Neural crest cell (in vitro differentiated cells): ENCODE results near the gene VGLL4. TPM values are rescaled to one million over a fixed set of nuclear protein-coding genes. Genes with fewer than 3 reads are reported as not detected.

ENCODE experiments used
- DNase-seq: peaks from one replicate; pipeline ENCODE4 v3.0.0; 2021; ENCODE audit warnings: low read depth, mixed read lengths, low spot score
- H3K27ac Mint-ChIP-seq: one replicate; pipeline ENCODE4 v1.8.0; 2021; ENCODE audit warnings: mild to moderate bottlenecking, mixed read lengths; ENCODE audit not compliant: unreplicated experiment
- H3K27me3 Mint-ChIP-seq: 2 replicates; pipeline ENCODE4 v1.8.0; 2021; ENCODE audit warnings: low read depth, mild to moderate bottlenecking, mixed read lengths
- H3K36me3 Mint-ChIP-seq: 2 replicates; pipeline ENCODE4 v1.8.0; 2021; ENCODE audit warnings: low read depth, mild to moderate bottlenecking, mixed read lengths
- H3K4me1 Mint-ChIP-seq: 2 replicates; pipeline ENCODE4 v1.8.0; 2021; ENCODE audit warnings: mixed read lengths
- H3K4me3 Mint-ChIP-seq: one replicate; pipeline ENCODE4 v1.8.0; 2021; ENCODE audit warnings: mild to moderate bottlenecking, mixed read lengths
- H3K9me3 Mint-ChIP-seq: 2 replicates; pipeline ENCODE4 v1.8.0; 2021; ENCODE audit warnings: mixed read lengths
- total RNA-seq: library from RNA; stranded (reverse); gene quantifications from 2 replicates; pipeline ENCODE4 v1.2.1, GENCODE V29; 2021
- TF ChIP-seq, protein P1 (sequence below): fragments of 200-600 bp; sonication (generic); conservative IDR thresholded peaks from 2 replicates; pipeline ENCODE4 v1.5.0; 2021; ENCODE audit warnings: antibody characterized with exemption, mild to moderate bottlenecking

VGLL4 gene
- total RNA-seq, 1 donor from 2014 or later = 82.8 TPM

DNA sequence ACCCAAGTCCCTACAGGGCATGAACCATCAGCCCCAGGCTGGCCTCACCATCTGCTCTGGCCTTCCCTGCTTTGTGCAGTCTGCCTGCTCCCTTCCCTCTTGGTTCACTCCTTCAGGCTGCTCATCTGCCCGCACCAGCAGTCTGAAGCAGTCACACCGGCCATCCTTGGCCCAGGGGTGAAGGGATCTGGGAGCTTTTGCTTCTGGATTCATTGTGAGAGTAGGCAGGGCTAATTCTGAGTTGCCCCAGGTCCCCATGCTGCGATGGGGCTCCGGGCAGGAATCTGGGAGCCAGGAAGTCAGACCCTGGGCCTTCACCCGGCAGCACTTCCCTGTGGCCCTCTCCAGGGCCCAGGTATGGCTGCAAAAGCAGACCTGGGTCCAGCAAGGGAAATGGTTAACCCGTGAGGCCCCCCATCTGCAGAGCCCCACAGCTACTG lies 99.7 kb downstream of the VGLL4 start:
- H3K27me3 Mint-ChIP-seq = no peaks in the 10 kb centered on the region
- DNase-seq = no peak

DNA sequence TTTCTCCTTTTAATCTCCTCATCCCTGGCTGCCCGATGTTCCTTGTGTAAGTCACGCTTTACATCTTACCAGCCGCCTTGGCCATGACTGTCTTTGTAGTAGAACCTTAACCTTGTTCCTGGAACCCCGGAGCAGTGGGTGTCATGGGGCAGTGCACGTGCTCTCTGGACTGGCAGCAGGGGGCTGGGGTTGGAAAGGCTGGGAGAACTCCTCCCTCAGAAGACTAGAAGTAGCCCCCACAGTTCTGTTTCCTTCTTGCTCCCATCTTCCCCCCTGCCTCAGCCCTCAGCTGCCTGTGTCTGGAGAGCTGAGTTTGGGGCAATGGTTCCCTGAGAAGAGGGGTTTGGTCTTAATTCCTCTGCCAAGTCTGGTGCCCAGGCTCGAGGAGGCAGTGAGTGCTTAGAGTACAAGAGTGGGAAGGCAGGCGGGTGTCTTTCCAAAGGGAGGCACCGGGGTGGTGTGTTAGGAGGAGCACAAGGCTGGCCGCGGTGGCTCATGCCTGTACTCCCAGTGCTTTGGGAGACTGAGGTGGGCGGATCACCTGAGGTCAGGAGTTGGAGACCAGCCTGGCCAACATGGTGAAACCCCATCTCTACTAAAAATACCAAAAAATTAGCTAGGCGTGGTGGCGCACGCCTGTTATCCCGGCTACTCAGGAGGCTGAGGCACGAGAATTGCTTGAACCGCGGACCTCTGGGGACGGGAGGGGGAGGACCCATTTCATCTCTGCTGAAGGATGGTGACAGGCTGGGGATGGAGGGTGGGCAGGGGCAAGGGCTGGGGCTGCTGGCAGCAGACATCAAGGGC lies 100.4 kb downstream of the VGLL4 start:
- no peak for DNase-seq
- H3K27ac Mint-ChIP-seq = peak overlapping the region; percentile 12

More for the DNA sequence above, 99.7 kb downstream of the VGLL4 start:
- Mint-ChIP-seq H3K4me3 (peak overlapping the region; percentile 49), H3K27ac (no peak overlapping the region), H3K36me3 (peaks cover 13% of the 10 kb centered on the region), H3K9me3 (no peaks in the 10 kb centered on the region), H3K4me1 (peaks cover 17% of the 10 kb centered on the region)
- TF ChIP-seq, protein P1, sequence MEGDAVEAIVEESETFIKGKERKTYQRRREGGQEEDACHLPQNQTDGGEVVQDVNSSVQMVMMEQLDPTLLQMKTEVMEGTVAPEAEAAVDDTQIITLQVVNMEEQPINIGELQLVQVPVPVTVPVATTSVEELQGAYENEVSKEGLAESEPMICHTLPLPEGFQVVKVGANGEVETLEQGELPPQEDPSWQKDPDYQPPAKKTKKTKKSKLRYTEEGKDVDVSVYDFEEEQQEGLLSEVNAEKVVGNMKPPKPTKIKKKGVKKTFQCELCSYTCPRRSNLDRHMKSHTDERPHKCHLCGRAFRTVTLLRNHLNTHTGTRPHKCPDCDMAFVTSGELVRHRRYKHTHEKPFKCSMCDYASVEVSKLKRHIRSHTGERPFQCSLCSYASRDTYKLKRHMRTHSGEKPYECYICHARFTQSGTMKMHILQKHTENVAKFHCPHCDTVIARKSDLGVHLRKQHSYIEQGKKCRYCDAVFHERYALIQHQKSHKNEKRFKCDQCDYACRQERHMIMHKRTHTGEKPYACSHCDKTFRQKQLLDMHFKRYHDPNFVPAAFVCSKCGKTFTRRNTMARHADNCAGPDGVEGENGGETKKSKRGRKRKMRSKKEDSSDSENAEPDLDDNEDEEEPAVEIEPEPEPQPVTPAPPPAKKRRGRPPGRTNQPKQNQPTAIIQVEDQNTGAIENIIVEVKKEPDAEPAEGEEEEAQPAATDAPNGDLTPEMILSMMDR = no peak

DNA sequence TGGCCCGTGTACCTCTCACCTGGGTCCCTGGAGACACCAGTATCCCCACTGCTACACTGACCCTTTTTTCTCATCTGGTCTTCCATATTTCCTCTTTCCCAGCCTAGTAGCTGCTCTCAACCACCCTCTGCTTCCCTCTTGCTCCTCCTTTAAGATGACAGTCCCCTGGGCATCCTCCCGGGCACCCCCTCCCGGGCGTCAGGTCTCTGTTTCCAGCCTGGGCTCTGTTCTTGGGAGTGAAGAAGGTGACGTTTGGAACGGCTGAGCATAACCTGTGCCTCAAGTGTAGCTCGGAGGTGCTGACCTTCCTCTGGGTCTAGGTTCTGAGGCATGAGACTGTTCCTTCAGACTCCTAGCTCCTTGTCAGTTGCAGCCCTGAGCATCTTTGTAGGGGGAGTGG lies 101.2 kb downstream of the VGLL4 start:
- peaks cover 7% of the 10 kb centered on the region for H3K36me3 Mint-ChIP-seq
- no peak overlapping the region for H3K4me3 Mint-ChIP-seq
- no peaks in the 10 kb centered on the region for H3K9me3 Mint-ChIP-seq
- TF ChIP-seq, protein P1 = no peak
- DNase-seq = no peak
- no peaks in the 10 kb centered on the region for H3K27me3 Mint-ChIP-seq
- H3K4me1 Mint-ChIP-seq = peaks cover 11% of the 10 kb centered on the region
- H3K27ac Mint-ChIP-seq = no peak overlapping the region

More for the DNA sequence above, 100.4 kb downstream of the VGLL4 start:
- TF ChIP-seq, protein P1 = no peak
- H3K9me3 Mint-ChIP-seq = no peaks in the 10 kb centered on the region
- peaks cover 7% of the 10 kb centered on the region for H3K36me3 Mint-ChIP-seq
- H3K4me3 Mint-ChIP-seq = peak overlapping the region; percentile 49
- no peaks in the 10 kb centered on the region for H3K27me3 Mint-ChIP-seq
- H3K4me1 Mint-ChIP-seq = peaks cover 11% of the 10 kb centered on the region

DNA sequence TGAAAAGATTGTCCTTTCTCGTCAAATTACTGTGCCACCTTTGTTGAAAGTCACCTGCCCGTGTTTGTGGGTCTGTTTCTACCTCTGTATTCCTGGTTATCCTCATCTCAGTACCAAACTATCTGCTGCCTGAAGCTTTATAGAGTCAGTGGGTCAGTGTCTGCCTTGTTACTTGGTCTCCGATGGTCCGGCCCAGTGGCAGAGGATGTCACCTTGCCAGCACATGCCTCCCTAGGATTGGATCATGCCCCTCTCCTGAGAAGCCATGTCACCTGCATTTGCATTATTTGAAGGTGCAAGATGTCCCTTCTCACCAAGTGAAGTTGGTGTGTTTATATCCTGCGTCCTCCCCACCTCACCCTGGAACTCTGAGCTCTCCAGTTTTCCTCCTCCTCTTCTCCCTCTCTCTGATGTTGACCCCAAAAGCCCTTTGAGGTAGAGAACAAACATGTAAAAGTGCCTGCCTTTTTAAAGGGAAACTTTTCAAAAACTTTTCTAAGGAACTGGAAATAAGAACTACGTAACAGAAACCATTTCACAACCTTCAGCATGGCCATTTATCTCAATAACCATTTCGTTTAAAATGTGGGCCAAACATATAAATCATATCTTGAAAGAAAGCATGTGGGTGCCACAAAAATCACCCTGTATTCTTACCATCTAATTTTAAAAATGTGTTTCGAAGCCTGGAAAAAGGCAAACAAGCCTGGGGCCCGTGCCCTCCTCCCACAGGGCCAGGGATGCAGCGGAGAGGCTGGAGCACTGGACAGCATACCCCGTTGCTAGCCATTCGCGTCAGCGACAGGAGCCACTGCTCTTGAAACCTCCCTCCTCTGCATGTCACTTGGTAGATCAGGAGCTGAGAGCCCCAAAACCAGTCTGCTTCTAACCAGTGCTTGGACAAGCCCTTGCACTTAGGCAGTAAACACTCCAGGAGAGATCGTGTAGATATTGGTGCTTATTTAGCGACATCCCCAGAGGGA lies 102.1 kb downstream of the VGLL4 start:
- no peaks in the 10 kb centered on the region for H3K9me3 Mint-ChIP-seq
- no peak overlapping the region for H3K27ac Mint-ChIP-seq
- TF ChIP-seq, protein P1 = no peak
- H3K36me3 Mint-ChIP-seq = no peaks in the 10 kb centered on the region
- DNase-seq = no peak
- no peak overlapping the region for H3K4me3 Mint-ChIP-seq
- peaks cover 4% of the 10 kb centered on the region for H3K4me1 Mint-ChIP-seq
- no peaks in the 10 kb centered on the region for H3K27me3 Mint-ChIP-seq

DNA sequence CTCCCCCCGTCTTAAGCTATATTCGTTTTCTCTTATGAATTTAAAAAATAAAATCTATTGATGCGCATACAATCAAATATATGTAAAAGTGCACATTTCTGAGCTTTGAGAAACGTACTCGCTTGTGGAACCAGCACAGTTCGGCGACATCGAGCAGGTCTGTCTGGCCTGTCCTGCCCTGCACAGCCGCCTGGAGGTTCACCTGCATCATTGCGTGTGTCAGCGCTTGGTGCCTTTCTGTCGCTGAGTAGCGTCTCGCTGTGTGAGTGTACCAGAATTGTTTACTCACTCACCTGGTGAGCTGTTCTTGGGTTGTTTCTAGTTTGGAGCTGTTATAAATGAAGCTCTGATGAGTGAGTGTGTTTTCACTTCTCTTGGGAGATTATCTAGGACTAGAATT lies 104.0 kb downstream of the VGLL4 start:
- no peak overlapping the region for H3K4me3 Mint-ChIP-seq
- H3K27me3 Mint-ChIP-seq = no peaks in the 10 kb centered on the region
- no peaks in the 10 kb centered on the region for H3K9me3 Mint-ChIP-seq
- no peak overlapping the region for H3K27ac Mint-ChIP-seq
- H3K36me3 Mint-ChIP-seq = no peaks in the 10 kb centered on the region
- peaks cover 1% of the 10 kb centered on the region for H3K4me1 Mint-ChIP-seq
- DNase-seq = no peak
- TF ChIP-seq, protein P1 = no peak
